Endothelial cell of umbilical vein (primary cell): ENCODE measurements around the gene EGR1.

Experiments used
- CTCF ChIP-seq, 2 donors: IDR thresholded peaks; 1 replicate in 1 of 2; 2 replicates in 1 of 2; pipeline ENCODE4 v1.5.1; 2011; ENCODE audit warnings: low read length in 2 of 2, mild to moderate bottlenecking in 2 of 2, moderate library complexity in 2 of 2, control low read depth in 1 of 2, inconsistent platforms in 1 of 2, low read depth in 1 of 2; ENCODE audit not compliant: insufficient read depth in 1 of 2; ENCODE audit errors: extremely low read depth in 1 of 2
- EZH2 ChIP-seq: IDR thresholded peaks from 2 replicates; pipeline ENCODE4 v1.6.1; 2012; ENCODE audit warnings: borderline replicate concordance, low read depth, mild to moderate bottlenecking, moderate library complexity, low read length, inconsistent platforms; ENCODE audit not compliant: severe bottlenecking
- MAX ChIP-seq: IDR thresholded peaks from 2 replicates; pipeline ENCODE4 v1.6.1; 2011; ENCODE audit not compliant: insufficient read depth, insufficient read length
- MYC ChIP-seq: IDR thresholded peaks from one replicate; pipeline ENCODE4 v1.6.1; 2011; ENCODE audit warnings: mild to moderate bottlenecking, low read depth, low read length
- POLR2A ChIP-seq: IDR thresholded peaks from 2 replicates; pipeline ENCODE4 v1.6.1; 2012; ENCODE audit warnings: low read depth, mild to moderate bottlenecking, control low read depth, low read length
- POLR2AphosphoS5 ChIP-seq: IDR thresholded peaks from 2 replicates; pipeline ENCODE4 v1.6.1; 2012; ENCODE audit warnings: low read depth, mild to moderate bottlenecking, control low read depth, low read length, moderate library complexity; ENCODE audit not compliant: insufficient read depth

DNA sequence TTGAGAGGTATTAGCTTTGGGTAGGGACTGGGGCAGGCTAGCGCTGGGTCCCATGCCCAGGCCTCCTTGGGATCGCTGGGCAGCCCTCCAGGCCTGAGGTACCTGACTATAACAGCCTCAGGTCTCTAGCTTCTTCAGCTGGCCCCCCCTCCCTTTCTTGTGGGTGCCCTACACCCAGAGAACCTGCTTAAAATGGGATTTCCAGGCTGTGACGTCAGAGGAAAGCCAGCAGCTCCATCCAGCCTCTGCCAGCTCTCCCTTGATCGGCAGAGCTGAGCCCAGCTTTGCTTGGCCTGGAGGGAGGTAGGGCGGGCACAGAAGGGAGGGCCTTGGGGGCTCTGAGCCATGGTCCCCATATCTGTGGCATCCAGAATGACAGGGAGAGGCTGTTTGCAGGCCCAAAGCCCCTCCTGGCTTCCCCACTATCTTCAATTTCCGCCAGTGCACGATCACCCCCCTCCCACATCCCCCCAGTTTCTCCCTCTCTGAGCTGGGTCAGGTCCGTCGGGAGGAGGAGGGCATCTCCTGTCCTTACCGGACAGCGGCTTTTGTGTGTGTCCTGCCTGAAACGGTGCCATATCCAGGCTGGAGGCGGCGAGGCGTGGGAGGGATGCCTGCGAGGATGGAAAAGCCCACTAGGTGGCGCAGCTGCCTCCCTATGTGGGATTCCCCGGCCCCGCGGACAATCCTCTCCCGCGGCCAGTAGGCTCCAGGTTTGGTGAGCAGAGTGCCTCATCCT lies 15.6 kb upstream of the EGR1 start:
- TF ChIP-seq CTCF (IDR thresholded peaks at IDR 0.05; ENCODE audit: extremely low read depth in 1 of 2, insufficient read depth in 1 of 2, low read depth in 1 of 2, low read length in 2 of 2): peak; percentile 95 to 98
- TF ChIP-seq POLR2A: no peak
- TF ChIP-seq EZH2: no peak
- TF ChIP-seq POLR2AphosphoS5: no peak
- no peak for TF ChIP-seq MYC
- TF ChIP-seq MAX: no peak
